Loucy (cell line): ENCODE results near the gene GRHL3.

Experiments
- EZH2phosphoT487 ChIP-seq: fragments of 200-600 bp; IDR thresholded peaks from 2 replicates; pipeline ENCODE4 v1.6.1; 2018; ENCODE audit warnings: antibody characterized with exemption, mild to moderate bottlenecking, moderate library complexity, borderline replicate concordance
- TF ChIP-seq, protein P1 (sequence below): fragments of 200-600 bp; sonication (generic); conservative IDR thresholded peaks from 2 replicates; pipeline ENCODE4 v1.5.1; 2014; ENCODE audit warnings: mild to moderate bottlenecking, antibody characterized with exemption, low read length

GRCh38 chr1:24279590-24280232 lies 39.4 kb upstream of the GRHL3 start:
- TF ChIP-seq, protein P1, sequence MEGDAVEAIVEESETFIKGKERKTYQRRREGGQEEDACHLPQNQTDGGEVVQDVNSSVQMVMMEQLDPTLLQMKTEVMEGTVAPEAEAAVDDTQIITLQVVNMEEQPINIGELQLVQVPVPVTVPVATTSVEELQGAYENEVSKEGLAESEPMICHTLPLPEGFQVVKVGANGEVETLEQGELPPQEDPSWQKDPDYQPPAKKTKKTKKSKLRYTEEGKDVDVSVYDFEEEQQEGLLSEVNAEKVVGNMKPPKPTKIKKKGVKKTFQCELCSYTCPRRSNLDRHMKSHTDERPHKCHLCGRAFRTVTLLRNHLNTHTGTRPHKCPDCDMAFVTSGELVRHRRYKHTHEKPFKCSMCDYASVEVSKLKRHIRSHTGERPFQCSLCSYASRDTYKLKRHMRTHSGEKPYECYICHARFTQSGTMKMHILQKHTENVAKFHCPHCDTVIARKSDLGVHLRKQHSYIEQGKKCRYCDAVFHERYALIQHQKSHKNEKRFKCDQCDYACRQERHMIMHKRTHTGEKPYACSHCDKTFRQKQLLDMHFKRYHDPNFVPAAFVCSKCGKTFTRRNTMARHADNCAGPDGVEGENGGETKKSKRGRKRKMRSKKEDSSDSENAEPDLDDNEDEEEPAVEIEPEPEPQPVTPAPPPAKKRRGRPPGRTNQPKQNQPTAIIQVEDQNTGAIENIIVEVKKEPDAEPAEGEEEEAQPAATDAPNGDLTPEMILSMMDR: no peak
- no peak for TF ChIP-seq EZH2phosphoT487
